ENCODE results near the gene UBP1. TPM values are rescaled to one million over a fixed set of nuclear protein-coding genes. Genes with fewer than 3 reads are reported as not detected.

Gene UBP1
- total and polyA plus RNA-seq, 4 donors, result 6.8 to 36.9 (median 16.5) TPM

DNA sequence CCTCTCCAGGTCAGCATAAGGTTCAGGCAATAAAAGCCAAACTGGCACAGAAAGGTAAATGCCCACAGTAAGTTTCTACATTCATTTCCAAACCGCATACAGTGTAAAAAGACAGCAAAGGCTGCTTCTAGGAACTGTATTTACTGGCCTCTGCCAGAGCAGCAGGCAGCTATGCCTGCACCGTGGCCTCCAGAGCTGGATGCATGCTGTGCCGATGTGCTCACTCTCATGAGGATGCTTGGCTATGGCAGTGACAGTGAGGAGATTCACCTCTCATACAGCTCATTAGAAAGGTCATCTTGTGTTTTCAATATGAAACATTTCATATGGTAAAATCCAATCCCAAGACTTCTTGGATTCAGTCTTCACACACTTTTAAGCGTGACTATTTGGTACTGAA is 50.3 kb downstream of the UBP1 start:
- WGBS, result 91% methylated on average over 4 of the region's 4 CpGs
- DNase-seq (ENCODE audit: low spot score), result no peak
- Histone ChIP-seq H3K9me3 (ENCODE audit: control insufficient read depth in 4 of 4, low read length in 3 of 4) (no peaks in the 10 kb centered on the region), H3K4me1 (ENCODE audit: control insufficient read depth in 4 of 4, insufficient read depth in 4 of 4, low read length in 3 of 4) (no peaks in the 10 kb centered on the region), H3K27me3 (ENCODE audit: control insufficient read depth in 4 of 4, insufficient read depth in 4 of 4, low read length in 3 of 4) (no peaks in the 10 kb centered on the region), H3K4me3 (ENCODE audit: low read depth in 1 of 3, low read length in 3 of 3) (no peak overlapping the region), H3K9ac (ENCODE audit: low read depth in 1 of 2, low read length in 2 of 2) (no peak overlapping the region), H3K36me3 (ENCODE audit: control insufficient read depth in 4 of 4, insufficient read depth in 3 of 4, low read depth in 1 of 4, low read length in 3 of 4) (peaks cover 6 to 52% (median 39%) of the 10 kb centered on the region in 4 donors), H3K27ac (ENCODE audit: low read depth in 1 of 2, low read length in 2 of 2) (no peak overlapping the region)
- TF ChIP-seq, protein P1, sequence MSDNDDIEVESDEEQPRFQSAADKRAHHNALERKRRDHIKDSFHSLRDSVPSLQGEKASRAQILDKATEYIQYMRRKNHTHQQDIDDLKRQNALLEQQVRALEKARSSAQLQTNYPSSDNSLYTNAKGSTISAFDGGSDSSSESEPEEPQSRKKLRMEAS (IDR thresholded peaks at IDR 0.05), result no peak
- TF ChIP-seq TAF1 (conservative IDR thresholded peaks at IDR 0.05), result no peak
- TF ChIP-seq, protein P2, sequence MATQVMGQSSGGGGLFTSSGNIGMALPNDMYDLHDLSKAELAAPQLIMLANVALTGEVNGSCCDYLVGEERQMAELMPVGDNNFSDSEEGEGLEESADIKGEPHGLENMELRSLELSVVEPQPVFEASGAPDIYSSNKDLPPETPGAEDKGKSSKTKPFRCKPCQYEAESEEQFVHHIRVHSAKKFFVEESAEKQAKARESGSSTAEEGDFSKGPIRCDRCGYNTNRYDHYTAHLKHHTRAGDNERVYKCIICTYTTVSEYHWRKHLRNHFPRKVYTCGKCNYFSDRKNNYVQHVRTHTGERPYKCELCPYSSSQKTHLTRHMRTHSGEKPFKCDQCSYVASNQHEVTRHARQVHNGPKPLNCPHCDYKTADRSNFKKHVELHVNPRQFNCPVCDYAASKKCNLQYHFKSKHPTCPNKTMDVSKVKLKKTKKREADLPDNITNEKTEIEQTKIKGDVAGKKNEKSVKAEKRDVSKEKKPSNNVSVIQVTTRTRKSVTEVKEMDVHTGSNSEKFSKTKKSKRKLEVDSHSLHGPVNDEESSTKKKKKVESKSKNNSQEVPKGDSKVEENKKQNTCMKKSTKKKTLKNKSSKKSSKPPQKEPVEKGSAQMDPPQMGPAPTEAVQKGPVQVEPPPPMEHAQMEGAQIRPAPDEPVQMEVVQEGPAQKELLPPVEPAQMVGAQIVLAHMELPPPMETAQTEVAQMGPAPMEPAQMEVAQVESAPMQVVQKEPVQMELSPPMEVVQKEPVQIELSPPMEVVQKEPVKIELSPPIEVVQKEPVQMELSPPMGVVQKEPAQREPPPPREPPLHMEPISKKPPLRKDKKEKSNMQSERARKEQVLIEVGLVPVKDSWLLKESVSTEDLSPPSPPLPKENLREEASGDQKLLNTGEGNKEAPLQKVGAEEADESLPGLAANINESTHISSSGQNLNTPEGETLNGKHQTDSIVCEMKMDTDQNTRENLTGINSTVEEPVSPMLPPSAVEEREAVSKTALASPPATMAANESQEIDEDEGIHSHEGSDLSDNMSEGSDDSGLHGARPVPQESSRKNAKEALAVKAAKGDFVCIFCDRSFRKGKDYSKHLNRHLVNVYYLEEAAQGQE (IDR thresholded peaks at IDR 0.05), result no peak
- TF ChIP-seq GABPA (IDR thresholded peaks at IDR 0.05 in 1 of 2, conservative IDR thresholded peaks at IDR 0.05 in 1 of 2), result no peak
- TF ChIP-seq ZBTB33 (IDR thresholded peaks at IDR 0.05), result no peak
- no peak for TF ChIP-seq HNF4A (conservative IDR thresholded peaks at IDR 0.05)
- TF ChIP-seq, protein P3, sequence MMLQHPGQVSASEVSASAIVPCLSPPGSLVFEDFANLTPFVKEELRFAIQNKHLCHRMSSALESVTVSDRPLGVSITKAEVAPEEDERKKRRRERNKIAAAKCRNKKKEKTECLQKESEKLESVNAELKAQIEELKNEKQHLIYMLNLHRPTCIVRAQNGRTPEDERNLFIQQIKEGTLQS (IDR thresholded peaks at IDR 0.05), result no peak
- TF ChIP-seq YY1 (IDR thresholded peaks at IDR 0.05), result no peak
- no peak for TF ChIP-seq FOXA1 (IDR thresholded peaks at IDR 0.05)

DNA sequence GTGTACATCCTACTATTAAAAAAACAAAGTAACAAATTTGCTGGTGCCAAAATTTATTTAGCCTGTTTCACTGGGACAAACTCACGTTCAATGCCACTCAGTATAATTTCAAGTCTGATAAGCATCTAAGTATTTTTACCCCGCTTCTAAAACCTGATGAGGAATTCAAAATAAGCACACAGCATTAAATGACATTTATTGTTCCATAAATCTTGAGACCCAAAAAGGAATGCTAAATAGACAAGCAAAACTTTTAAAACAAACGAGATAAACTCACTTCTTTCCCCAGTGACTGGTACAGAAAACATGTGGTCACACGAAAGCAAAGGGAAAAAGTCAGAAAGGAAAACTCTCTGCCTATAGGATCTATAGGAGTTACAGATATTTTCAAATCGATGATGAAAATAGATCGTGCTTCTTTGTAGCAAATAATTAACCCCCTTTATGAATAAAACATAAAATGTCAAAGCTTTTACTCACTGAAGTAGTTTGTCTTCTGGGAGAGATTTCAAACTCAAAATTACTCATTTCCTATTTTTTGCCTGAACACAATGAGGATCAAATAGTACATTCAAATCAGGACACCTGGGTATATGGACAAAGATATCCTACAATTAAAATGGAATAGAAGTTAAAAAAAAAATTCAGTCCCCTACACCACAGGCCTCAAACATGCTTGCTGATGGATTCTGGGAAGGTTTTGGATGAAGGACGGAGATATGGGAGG is 51.7 kb downstream of the UBP1 start:
- Histone ChIP-seq H3K27ac (ENCODE audit: low read depth in 1 of 2, low read length in 2 of 2) (no peak overlapping the region), H3K36me3 (ENCODE audit: control insufficient read depth in 4 of 4, insufficient read depth in 3 of 4, low read depth in 1 of 4, low read length in 3 of 4) (peaks cover 6 to 47% (median 37%) of the 10 kb centered on the region in 4 donors), H3K9me3 (ENCODE audit: control insufficient read depth in 4 of 4, low read length in 3 of 4) (no peaks in the 10 kb centered on the region), H3K9ac (ENCODE audit: low read depth in 1 of 2, low read length in 2 of 2) (no peak overlapping the region), H3K4me3 (ENCODE audit: low read depth in 1 of 3, low read length in 3 of 3) (no peak overlapping the region), H3K27me3 (ENCODE audit: control insufficient read depth in 4 of 4, insufficient read depth in 4 of 4, low read length in 3 of 4) (no peaks in the 10 kb centered on the region), H3K4me1 (ENCODE audit: control insufficient read depth in 4 of 4, insufficient read depth in 4 of 4, low read length in 3 of 4) (no peaks in the 10 kb centered on the region)
- 95% methylated on average over 7 of the region's 7 CpGs for WGBS
- TF ChIP-seq FOXA1 (IDR thresholded peaks at IDR 0.05), result no peak
- TF ChIP-seq NR2F2 (IDR thresholded peaks at IDR 0.05), result no peak
- TF ChIP-seq SP1 (IDR thresholded peaks at IDR 0.05), result no peak
- no peak for TF ChIP-seq HNF4A (conservative IDR thresholded peaks at IDR 0.05)
- no peak for TF ChIP-seq YY1 (IDR thresholded peaks at IDR 0.05)
- no peak for TF ChIP-seq TAF1 (conservative IDR thresholded peaks at IDR 0.05)
- TF ChIP-seq EGR1 (IDR thresholded peaks at IDR 0.05; ENCODE audit: low read depth in 2 of 2), result no peak
- TF ChIP-seq JUND (IDR thresholded peaks at IDR 0.05), result no peak
- TF ChIP-seq, protein P1 (IDR thresholded peaks at IDR 0.05), result no peak
- TF ChIP-seq RXRA (IDR thresholded peaks at IDR 0.05), result no peak
- TF ChIP-seq RAD21 (IDR thresholded peaks at IDR 0.05), result no peak
- no peak for DNase-seq (ENCODE audit: low spot score)

Measured in liver (tissue), 9 donors.